MM.1S (cell line): ENCODE data around the gene NELL2.

Experiments
- EZH2phosphoT487 ChIP-seq: fragments of 300-600 bp; sonication (generic); IDR thresholded peaks from 2 replicates; pipeline ENCODE4 v1.6.1; 2018; ENCODE audit warnings: antibody characterized with exemption, low read length
- TF ChIP-seq, protein P1 (sequence below): fragments of 300-600 bp; sonication (generic); IDR thresholded peaks from 2 replicates; pipeline ENCODE4 v1.5.1; 2016; ENCODE audit warnings: antibody characterized with exemption, low read length, mixed read lengths

DNA sequence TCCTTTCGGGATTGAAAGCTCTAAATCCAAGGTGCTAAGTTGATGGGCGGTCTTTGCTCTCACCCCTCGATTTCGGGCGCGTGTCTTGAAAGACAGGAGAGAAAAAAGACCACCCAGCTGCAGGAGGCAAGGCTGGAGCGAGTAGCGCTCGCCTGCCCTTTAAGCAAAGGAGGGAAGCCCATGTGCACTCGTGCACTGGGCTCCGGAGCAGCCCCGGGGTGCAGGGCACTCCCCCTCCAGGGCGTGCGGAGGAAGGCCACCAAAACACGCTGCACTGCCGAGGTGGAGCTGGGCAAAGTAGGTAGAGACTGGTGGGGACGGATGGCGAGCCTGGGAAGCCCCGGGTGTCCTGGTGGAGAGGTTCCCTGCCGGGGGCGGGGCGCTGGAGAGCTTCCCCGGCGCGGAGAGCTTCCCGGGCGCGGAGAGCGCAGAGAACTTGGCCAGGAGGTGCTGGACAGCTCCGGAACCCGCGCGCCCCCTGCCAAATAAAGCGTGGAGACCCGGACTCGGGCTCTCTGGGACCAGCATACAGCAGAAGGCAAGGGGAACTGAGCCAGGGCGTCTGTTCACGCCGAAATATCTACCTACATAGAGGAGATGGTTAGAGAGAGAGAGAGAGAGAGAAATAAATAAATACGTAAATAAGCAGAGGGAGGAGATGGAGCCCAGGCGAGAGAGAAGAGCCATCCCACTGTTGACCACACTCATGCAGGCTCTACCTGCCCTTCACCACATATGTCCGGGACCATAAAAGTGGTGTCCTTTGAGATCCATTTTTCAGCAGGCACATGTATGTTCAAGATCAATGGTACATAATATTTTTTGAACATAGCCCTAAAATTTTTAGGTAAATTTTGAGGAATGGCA lies 662 bp upstream of the NELL2 start:
- TF ChIP-seq, protein P1, sequence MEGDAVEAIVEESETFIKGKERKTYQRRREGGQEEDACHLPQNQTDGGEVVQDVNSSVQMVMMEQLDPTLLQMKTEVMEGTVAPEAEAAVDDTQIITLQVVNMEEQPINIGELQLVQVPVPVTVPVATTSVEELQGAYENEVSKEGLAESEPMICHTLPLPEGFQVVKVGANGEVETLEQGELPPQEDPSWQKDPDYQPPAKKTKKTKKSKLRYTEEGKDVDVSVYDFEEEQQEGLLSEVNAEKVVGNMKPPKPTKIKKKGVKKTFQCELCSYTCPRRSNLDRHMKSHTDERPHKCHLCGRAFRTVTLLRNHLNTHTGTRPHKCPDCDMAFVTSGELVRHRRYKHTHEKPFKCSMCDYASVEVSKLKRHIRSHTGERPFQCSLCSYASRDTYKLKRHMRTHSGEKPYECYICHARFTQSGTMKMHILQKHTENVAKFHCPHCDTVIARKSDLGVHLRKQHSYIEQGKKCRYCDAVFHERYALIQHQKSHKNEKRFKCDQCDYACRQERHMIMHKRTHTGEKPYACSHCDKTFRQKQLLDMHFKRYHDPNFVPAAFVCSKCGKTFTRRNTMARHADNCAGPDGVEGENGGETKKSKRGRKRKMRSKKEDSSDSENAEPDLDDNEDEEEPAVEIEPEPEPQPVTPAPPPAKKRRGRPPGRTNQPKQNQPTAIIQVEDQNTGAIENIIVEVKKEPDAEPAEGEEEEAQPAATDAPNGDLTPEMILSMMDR = peak; percentile 25
- TF ChIP-seq EZH2phosphoT487 = no peak
